Left renal pelvis (tissue), 4 donors: Measurements from ENCODE around the gene C1R. TPM values are rescaled to one million over a fixed set of nuclear protein-coding genes. Genes with fewer than 3 reads are reported as not detected.
"Not testable (repeated sequence)": the region's sequence is repeated elsewhere in the genome, so short reads cannot be mapped to it uniquely, and the experiment has no call there.

Experiments
- DNase-seq, 4 donors: peaks; one replicate each; pipeline ENCODE4 v3.0.0-alpha.2; 2013; ENCODE audit warnings: low read depth in 4 of 4, low spot score in 3 of 4
- polyA plus RNA-seq, 4 donors: library from polyadenylated mRNA; unstranded; fragments of 120-200 nt; gene quantifications; one replicate each; pipeline ENCODE4 v1.2.1, GENCODE V29; 2013; ENCODE audit not compliant: insufficient read length in 4 of 4

Gene C1R
- polyA plus RNA-seq, 4 donors, result 33.9 to 275 (median 59.1) TPM

GRCh38 chr12:7121324-7121723 is 29.1 kb upstream of the C1R start:
- DNase-seq, result no peak

- DNase-seq, result no peak
Observed at GRCh38 chr12:7120166-7120565, 27.9 kb upstream of the C1R start.

GRCh38 chr12:7118881-7119280 is 26.6 kb upstream of the C1R start:
- DNase-seq, result no peak

- no peak for DNase-seq
Observed at GRCh38 chr12:7117670-7118069, 25.4 kb upstream of the C1R start.

- DNase-seq, result no peak
Observed at GRCh38 chr12:7116916-7117315, 24.7 kb upstream of the C1R start.

- no peak for DNase-seq
Observed at GRCh38 chr12:7116196-7116595, 24.0 kb upstream of the C1R start.

- DNase-seq, result no peak
Observed at GRCh38 chr12:7114851-7115250, 22.6 kb upstream of the C1R start.

GRCh38 chr12:7114008-7114407 is 21.8 kb upstream of the C1R start:
- no peak for DNase-seq

- DNase-seq, result no peak
Observed at GRCh38 chr12:7113389-7113871, 21.2 kb upstream of the C1R start.

- no peak for DNase-seq
Observed at GRCh38 chr12:7112041-7112440, 19.8 kb upstream of the C1R start.

- no peak for DNase-seq
Observed at GRCh38 chr12:7110661-7111060, 18.4 kb upstream of the C1R start.

- DNase-seq, result no peak
Observed at GRCh38 chr12:7109572-7109920, 17.3 kb upstream of the C1R start.

- peak in 2 of 4 donors; percentile 76 to 79 for DNase-seq
Observed at GRCh38 chr12:7108796-7109571, 16.7 kb upstream of the C1R start, which contains the start of gene C1RL. Gene C1RL, minus strand, starts transcription at chr12:7109214. Its CDS starts 34 bp downstream, at chr12:7109180.

- no peak for DNase-seq
Observed at GRCh38 chr12:7108003-7108795, 16.0 kb upstream of the C1R start.

- no peak for DNase-seq
Observed at GRCh38 chr12:7107636-7108002, 15.4 kb upstream of the C1R start.

GRCh38 chr12:7107181-7107580 is 14.9 kb upstream of the C1R start:
- not testable (repeated sequence) for DNase-seq

- DNase-seq, result no peak
Observed at GRCh38 chr12:7106082-7106481, 13.8 kb upstream of the C1R start.

GRCh38 chr12:7103837-7104584 is 11.8 kb upstream of the C1R start:
- no peak for DNase-seq

- no peak for DNase-seq
Observed at GRCh38 chr12:7102582-7102981, 10.3 kb upstream of the C1R start.

GRCh38 chr12:7101694-7102131 is 9.5 kb upstream of the C1R start:
- no peak for DNase-seq

GRCh38 chr12:7101047-7101693 is 8.9 kb upstream of the C1R start:
- no peak for DNase-seq
